Fibroblast of the aortic adventitia (primary cell): ENCODE measurements around the gene SFTPA2. TPM values are rescaled to one million over a fixed set of nuclear protein-coding genes. Genes with fewer than 3 reads are reported as not detected.
"Not testable (repeated sequence)": the region's sequence is repeated elsewhere in the genome, so short reads cannot be mapped to it uniquely, and the experiment has no call there.

ENCODE experiments used
- DNase-seq: peaks from one replicate; pipeline ENCODE4 v3.0.0-alpha.2; 2010; ENCODE audit warnings: low read depth
- H3K4me3 ChIP-seq: 2 replicates; pipeline ENCODE4 v1.5.1; 2011; ENCODE audit warnings: low read depth, mild to moderate bottlenecking, control low read depth, low read length, moderate library complexity
- CTCF ChIP-seq: IDR thresholded peaks from 2 replicates; pipeline ENCODE4 v1.5.1; 2011; ENCODE audit warnings: mild to moderate bottlenecking, low read length, control low read depth, inconsistent platforms; ENCODE audit not compliant: insufficient read depth
- total RNA-seq: library from RNA; depleted of rRNA; stranded (reverse); fragments of >200 nt; gene quantifications from 2 replicates; pipeline ENCODE4 v1.2.3, GENCODE V29; 2012; ENCODE audit warnings: low replicate concordance

SFTPA2 gene
- total RNA-seq, 1 donor = not detected

GRCh38 chr10:79582096-79582495 is 21.9 kb upstream of the SFTPA2 start:
- TF ChIP-seq CTCF = no peak
- DNase-seq = no peak
- no peak overlapping the region for H3K4me3 ChIP-seq

DNA sequence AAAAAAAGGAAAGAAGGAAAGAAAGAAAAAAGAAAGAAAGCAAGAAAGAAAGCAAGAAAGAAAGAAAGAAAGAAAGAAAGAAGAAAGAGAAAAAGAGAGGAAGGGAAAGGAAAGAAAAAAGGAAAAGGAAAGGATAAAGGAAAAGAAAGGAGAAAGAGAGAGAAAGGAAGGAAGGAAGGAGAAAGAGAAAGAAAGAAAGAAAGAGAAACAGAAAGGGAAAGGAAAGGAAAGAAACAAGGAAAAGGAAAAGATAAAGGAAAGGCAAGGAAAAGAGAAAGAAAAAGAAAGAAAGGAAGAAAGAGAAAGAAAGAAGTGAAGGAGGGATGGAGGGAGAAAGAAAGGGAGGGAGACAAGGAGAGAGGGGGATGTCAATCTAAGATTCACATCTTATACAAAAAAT is 20.8 kb upstream of the SFTPA2 start:
- no peak overlapping the region for H3K4me3 ChIP-seq
- DNase-seq = no peak
- TF ChIP-seq CTCF = no peak

DNA sequence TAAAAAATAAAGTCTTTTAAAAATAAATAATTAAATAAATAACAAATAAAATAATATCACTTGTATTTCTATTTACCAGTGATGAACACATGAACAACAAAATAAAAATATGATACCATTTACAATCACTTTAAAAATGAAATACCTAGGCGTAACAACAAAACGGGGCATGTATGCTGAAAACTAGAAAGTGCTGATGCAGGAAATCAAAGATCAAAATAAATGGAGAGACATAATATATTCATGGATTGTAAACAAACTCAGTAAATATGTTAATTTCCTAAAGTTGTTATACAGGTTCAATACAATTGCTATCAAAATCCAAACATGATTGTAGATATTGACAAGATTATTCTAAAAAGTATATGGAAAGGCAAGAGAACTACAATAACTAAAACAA is 19.2 kb upstream of the SFTPA2 start:
- no peak for DNase-seq
- no peak for TF ChIP-seq CTCF
- H3K4me3 ChIP-seq = no peak overlapping the region

- not testable (repeated sequence) for DNase-seq, H3K4me3 ChIP-seq
Observed at GRCh38 chr10:79570624-79571023, 10.4 kb upstream of the SFTPA2 start.

DNA sequence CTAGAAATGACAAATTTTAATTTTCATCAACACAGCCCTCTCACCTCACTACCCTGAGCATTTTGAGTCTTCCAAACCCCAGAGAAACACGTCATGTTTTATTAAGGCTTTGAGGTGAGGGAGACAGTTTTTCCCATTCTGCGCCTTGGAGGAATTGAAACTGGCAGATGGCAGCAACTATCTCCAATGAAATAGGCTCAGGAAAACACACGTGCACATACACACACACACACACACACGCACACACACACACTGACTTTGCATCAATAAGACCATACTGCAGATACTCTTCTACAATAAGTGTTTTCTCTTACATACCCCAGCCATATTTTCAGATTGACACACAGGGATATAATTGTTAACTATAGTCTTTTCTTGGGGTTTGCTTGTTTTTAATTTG is 3.2 kb upstream of the SFTPA2 start:
- no peak for DNase-seq
- no peak for TF ChIP-seq CTCF
- no peak overlapping the region for H3K4me3 ChIP-seq

GRCh38 chr10:79562135-79562756 is 2.0 kb upstream of the SFTPA2 start:
- peak; percentile 53 for DNase-seq
- TF ChIP-seq CTCF = peak; percentile 91

DNA sequence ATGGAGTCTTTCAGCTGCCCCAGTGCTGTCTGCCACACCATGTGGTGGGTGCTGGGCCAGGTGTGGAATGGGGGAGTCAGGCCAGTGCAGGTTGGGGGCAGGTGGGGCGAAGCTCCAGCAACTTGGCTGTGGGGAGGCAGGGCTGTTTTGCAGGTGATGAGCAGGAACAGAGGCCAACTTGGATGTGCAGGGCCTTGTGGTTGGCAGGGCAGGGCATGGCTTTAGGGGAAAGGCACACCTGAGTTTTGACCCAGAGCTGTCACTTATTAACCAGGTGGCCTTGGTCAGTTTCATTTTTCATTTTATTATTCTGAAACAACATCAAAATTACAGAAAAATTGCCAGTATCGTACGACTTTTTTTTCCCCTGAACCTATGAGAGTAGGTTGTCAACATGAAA is 1.1 kb upstream of the SFTPA2 start:
- H3K4me3 ChIP-seq = no peak overlapping the region
- DNase-seq = no peak
- no peak for TF ChIP-seq CTCF

More at GRCh38 chr10:79562135-79562756, 2.0 kb upstream of the SFTPA2 start:
- no peak overlapping the region for H3K4me3 ChIP-seq
